ENCODE results near the gene AZIN2. TPM values are rescaled to one million over a fixed set of nuclear protein-coding genes. Genes with fewer than 3 reads are reported as not detected.

AZIN2 gene
- total and polyA plus RNA-seq, 2 of the 13 experiments (the other 11 are each of a cell fraction or from before 2014, with no cell fraction given) = 1.7 to 3.5 TPM

DNA sequence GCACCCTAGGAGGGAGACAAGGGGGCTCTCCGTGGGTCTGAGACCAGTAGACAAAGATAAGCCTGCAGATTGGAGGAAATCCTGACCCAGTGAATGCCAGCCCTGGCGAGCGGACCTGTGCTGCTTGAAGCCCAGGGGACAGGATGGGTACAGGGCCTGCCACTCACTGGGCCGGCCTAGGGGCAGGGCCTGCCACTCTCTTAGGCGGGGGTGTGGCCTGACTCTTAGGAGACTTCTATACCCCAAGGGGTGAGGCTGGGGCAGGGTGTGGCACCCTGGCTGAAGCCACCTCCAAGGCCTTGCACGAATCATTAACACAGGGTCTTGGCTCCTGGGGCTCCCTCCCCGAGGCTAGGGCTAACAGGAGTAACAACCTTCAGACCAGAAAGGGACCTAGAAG lies 70.2 kb downstream of the AZIN2 start:
- Histone ChIP-seq H3K79me2 (ENCODE audit: insufficient read depth, low read length) (no peaks in the 10 kb centered on the region), H3K4me3 (replicated peaks in 1 of 3; ENCODE audit: insufficient read depth in 1 of 3, low read depth in 2 of 3, low read length in 3 of 3) (no peak overlapping the region), H3K27ac (ENCODE audit: extremely low read length, insufficient read depth, low read length) (no peak overlapping the region), H3K9me3 (ENCODE audit: low read length) (no peaks in the 10 kb centered on the region), H3K4me2 (ENCODE audit: low read depth, low read length) (no peak overlapping the region), H4K20me1 (ENCODE audit: insufficient read depth, low read length) (no peaks in the 10 kb centered on the region), H3K36me3 (replicated peaks in 1 of 2; ENCODE audit: control insufficient read depth in 1 of 2, insufficient read depth in 2 of 2, low read length in 2 of 2) (no peaks in the 10 kb centered on the region; a peak in 1 of 5 replicates), H3K4me1 (ENCODE audit: insufficient read depth, low read length) (peaks cover 21% of the 10 kb centered on the region), H3K27me3 (ENCODE audit: control insufficient read depth in 1 of 2, insufficient read depth in 2 of 2, low read length in 2 of 2) (no peaks in the 10 kb centered on the region; a peak in 1 of 5 replicates), H3K9ac (ENCODE audit: insufficient read depth, low read depth, low read length) (no peak overlapping the region), H2AFZ (ENCODE audit: low read length) (no peak overlapping the region)
- in situ Hi-C loops (cut with HindIII; ENCODE audit: extremely low pct_ligation_motif_present, low pct_unique_long_range_greater_than_20kb) (no loop called here), intact Hi-C loops (cut with micrococcal nuclease; ENCODE audit: unreplicated experiment) (no loop called here)
- peak; percentile 41 for TF ChIP-seq AGO2 (optimal IDR thresholded peaks at IDR 0.05; ENCODE audit: low read depth, low read length)
- TF ChIP-seq, protein P1, sequence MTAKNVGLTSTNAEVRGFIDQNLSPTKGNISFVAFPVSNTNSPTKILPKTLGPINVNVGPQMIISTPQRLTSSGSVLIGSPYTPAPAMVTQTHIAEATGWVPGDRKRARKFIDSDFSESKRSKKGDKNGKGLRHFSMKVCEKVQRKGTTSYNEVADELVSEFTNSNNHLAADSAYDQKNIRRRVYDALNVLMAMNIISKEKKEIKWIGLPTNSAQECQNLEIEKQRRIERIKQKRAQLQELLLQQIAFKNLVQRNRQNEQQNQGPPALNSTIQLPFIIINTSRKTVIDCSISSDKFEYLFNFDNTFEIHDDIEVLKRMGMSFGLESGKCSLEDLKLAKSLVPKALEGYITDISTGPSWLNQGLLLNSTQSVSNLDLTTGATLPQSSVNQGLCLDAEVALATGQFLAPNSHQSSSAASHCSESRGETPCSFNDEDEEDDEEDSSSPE (CRISPR knock-in tag; IDR thresholded peaks at IDR 0.05) = no peak
- TF ChIP-seq ZNF75D (CRISPR knock-in tag; IDR thresholded peaks at IDR 0.05; ENCODE audit: borderline replicate concordance) = no peak
- FAIRE-seq = no peak
- DNase-seq (ENCODE audit: low spot score) = no peak
- POLR2A ChIA-PET = no interaction called here
- CTCF ChIA-PET (ENCODE audit: low intra/inter-chr PET ratio, low total read pairs) = no interaction called here
- ATAC-seq = no peak
- 80% methylated on average over 3 of the region's 7 CpGs for WGBS (ENCODE audit: low lambda C conversion rate)
- BruUV-seq (replicated peaks) = no TSS peak

DNA sequence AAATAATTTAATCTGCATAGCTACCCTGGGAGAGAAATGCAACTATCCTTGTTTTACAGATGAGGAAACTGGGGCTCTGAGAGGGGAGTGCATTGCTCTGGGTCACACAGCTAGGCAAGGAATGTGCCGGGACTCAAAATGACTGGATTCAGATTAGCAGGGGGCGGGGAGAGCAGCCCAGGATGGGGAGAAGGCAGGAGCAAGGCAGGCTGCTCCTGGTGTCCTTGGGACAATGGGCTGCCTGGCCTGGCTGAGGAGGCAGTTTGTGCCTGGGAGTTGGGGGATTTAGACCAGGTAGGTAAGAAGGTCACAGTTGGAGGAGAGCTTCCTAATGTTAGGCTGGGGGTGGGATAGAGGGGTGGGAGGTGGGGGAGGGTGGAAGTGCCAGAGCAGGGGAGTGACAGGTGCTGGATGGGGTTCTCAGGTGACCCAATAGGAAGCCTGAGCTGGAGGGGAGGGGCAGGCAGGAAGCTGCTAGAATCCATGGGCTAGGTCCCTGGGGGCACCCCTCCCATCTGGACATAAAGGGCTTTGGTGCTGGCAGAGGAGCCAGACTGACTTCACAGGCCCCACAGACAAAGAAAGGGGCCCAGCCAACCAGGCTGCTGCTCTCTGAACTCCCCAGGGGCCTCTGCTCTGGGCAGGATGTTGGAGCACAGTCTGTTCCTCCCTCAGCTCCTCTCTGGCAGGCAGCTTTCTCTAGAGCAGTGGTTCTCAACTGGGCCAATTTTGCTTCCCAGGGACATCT lies 71.9 kb downstream of the AZIN2 start:
- Histone ChIP-seq H3K27ac (ENCODE audit: extremely low read length, insufficient read depth, low read length) (no peak overlapping the region), H3K79me2 (ENCODE audit: insufficient read depth, low read length) (no peaks in the 10 kb centered on the region), H4K20me1 (ENCODE audit: insufficient read depth, low read length) (no peaks in the 10 kb centered on the region), H2AFZ (ENCODE audit: low read length) (no peak overlapping the region), H3K9me3 (ENCODE audit: low read length) (no peaks in the 10 kb centered on the region), H3K36me3 (replicated peaks in 1 of 2; ENCODE audit: control insufficient read depth in 1 of 2, insufficient read depth in 2 of 2, low read length in 2 of 2) (no peaks in the 10 kb centered on the region; a peak in 1 of 5 replicates), H3K4me3 (replicated peaks in 1 of 3; ENCODE audit: insufficient read depth in 1 of 3, low read depth in 2 of 3, low read length in 3 of 3) (no peak overlapping the region), H3K9ac (ENCODE audit: insufficient read depth, low read depth, low read length) (no peak overlapping the region), H3K27me3 (ENCODE audit: control insufficient read depth in 1 of 2, insufficient read depth in 2 of 2, low read length in 2 of 2) (no peaks in the 10 kb centered on the region), H3K4me1 (ENCODE audit: insufficient read depth, low read length) (peaks cover 25% of the 10 kb centered on the region), H3K4me2 (ENCODE audit: low read depth, low read length) (no peak overlapping the region)
- no TSS peak for BruUV-seq (replicated peaks)
- FAIRE-seq = no peak
- ChIA-PET POLR2A (no interaction called here), CTCF (ENCODE audit: low intra/inter-chr PET ratio, low total read pairs) (no interaction called here)
- TF ChIP-seq ZNF883 (CRISPR knock-in tag; IDR thresholded peaks at IDR 0.05; ENCODE audit: not compliant biosample characterization) (no peak), ZNF263 (CRISPR knock-in tag; IDR thresholded peaks at IDR 0.05) (peak; percentile 84), AGO2 (optimal IDR thresholded peaks at IDR 0.05; ENCODE audit: low read depth, low read length) (peak; percentile 23)
- TF ChIP-seq, protein P2, sequence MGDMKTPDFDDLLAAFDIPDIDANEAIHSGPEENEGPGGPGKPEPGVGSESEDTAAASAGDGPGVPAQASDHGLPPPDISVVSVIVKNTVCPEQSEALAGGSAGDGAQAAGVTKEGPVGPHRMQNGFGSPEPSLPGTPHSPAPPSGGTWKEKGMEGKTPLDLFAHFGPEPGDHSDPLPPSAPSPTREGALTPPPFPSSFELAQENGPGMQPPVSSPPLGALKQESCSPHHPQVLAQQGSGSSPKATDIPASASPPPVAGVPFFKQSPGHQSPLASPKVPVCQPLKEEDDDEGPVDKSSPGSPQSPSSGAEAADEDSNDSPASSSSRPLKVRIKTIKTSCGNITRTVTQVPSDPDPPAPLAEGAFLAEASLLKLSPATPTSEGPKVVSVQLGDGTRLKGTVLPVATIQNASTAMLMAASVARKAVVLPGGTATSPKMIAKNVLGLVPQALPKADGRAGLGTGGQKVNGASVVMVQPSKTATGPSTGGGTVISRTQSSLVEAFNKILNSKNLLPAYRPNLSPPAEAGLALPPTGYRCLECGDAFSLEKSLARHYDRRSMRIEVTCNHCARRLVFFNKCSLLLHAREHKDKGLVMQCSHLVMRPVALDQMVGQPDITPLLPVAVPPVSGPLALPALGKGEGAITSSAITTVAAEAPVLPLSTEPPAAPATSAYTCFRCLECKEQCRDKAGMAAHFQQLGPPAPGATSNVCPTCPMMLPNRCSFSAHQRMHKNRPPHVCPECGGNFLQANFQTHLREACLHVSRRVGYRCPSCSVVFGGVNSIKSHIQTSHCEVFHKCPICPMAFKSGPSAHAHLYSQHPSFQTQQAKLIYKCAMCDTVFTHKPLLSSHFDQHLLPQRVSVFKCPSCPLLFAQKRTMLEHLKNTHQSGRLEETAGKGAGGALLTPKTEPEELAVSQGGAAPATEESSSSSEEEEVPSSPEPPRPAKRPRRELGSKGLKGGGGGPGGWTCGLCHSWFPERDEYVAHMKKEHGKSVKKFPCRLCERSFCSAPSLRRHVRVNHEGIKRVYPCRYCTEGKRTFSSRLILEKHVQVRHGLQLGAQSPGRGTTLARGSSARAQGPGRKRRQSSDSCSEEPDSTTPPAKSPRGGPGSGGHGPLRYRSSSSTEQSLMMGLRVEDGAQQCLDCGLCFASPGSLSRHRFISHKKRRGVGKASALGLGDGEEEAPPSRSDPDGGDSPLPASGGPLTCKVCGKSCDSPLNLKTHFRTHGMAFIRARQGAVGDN (CRISPR knock-in tag; IDR thresholded peaks at IDR 0.05) = peak; percentile 30
- peak; percentile 10 for DNase-seq (ENCODE audit: low spot score)
- ATAC-seq = peak; percentile 42
- intact Hi-C loops (cut with micrococcal nuclease; ENCODE audit: unreplicated experiment) = no loop called here
- WGBS (ENCODE audit: low lambda C conversion rate) = 85% methylated on average over 2 of the region's 2 CpGs
- in situ Hi-C loops (cut with HindIII; ENCODE audit: extremely low pct_ligation_motif_present, low pct_unique_long_range_greater_than_20kb) = no loop called here

All from HepG2 (cell line).